NCI-H1417 treated with DMSO at 0.1 percent for 48 hours (cell line): Measurements from ENCODE around the gene NCKAP5.

ENCODE experiments used
- DNase-seq: peaks from one replicate; lab custom pipeline; 2025; lab: John Stamatoyannopoulos, UW

Gene NCKAP5

DNA sequence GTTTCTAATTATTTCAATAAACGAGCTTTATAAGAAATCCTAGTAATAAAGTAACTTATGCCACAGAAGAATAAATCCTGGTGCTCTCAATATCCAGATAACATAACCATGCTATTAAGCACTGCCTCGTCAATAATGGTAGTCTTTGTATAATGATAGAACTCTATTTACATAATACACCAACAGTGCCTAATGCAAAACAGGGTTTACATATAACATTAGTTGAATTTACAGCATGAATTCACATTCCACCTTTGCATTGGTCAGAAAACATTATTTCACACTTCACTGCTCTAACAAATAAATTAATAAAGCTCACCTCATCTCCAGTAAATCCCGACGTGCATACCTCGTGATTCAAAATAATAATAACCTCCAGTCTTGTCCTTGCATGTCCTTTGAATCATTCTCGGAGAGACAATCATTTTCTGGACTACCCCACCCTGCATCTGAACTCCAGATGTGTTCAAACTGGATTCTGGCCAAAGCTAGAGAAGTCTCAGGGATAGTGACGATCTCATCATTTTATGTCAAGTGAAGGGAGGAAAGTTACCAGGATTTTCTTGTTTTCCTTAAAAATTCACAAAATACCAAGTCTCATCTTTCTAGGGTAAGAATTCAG, 189.2 kb downstream of the NCKAP5 start:
- DNase-seq: no peak

DNA sequence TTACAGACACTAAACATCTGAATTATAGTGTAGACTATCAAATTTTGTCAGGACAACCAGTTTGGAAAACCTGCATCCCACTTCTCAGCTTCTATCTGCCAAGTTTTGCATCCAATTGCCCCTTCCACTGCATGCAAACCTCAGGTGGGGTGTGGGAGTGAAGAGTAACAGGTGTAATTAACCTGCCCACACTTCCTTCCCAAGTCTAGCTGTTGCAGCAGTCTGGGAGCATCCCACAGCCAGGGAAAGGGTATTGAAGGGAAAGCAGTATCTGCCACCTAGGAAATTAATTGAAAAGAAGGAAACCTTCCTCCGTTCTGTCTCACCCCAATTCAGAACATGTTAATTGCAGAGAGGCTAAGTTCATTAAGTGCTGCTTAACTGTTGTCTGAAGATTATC, 189.9 kb downstream of the NCKAP5 start:
- DNase-seq: no peak

DNA sequence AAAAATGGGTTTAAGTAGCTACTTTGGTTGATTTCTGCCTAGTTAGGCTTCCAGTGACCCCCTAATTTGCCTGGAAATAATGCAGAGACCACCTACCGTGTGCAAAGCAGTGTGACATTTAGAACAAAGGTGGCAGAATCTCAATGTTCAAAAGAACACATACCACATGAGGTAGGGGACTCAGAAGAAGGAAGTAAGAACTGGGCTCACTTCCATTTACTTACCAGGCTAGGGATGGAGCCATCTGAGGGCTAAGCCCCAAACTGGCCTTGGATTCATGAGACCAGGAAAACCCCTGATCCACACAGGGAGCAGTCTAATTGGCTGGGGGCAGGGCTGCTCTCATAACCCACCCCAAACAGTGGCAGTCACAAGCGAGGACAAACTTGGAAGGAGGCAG, 190.7 kb downstream of the NCKAP5 start:
- DNase-seq: no peak

DNA sequence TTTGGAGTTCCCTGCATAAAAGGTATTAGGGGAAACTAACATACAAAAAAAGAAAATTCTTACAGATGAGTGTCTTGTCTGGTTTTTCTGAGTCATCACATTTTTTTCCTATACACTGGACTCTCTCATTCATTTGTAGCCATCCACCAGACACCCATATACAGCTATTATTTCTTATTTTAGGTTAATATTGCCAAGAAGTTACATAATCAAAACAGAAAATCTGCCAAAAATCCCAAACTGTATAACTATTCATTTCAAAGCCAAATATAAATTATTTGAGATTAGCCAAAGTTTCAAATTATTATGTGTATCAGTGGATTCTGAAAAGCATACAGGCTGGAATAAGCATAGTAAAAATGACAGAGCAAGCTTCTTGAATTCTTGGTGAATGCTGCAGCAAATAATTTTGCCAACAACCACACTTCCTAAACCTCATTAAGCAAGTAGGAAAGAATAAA, 191.2 kb downstream of the NCKAP5 start:
- no peak for DNase-seq

DNA sequence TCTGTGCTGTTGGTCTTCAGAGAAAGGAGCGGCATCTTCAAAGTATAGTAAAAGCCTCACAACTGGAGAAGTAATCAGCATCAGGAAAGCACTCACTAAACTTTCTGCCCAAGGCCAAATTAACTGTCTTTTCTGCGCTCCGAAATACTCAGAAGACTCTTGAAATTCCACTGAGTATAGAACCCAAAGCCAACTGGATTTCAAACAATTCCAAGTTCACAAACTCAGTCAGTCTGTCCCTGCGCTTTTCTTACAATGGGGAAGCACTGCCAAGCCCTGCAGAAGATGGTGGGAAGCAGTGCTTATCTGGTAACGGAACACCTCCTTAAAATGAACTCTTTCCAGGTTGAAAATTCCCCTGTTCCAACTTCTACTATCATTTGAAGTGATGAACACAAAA, 193.5 kb downstream of the NCKAP5 start:
- no peak for DNase-seq

DNA sequence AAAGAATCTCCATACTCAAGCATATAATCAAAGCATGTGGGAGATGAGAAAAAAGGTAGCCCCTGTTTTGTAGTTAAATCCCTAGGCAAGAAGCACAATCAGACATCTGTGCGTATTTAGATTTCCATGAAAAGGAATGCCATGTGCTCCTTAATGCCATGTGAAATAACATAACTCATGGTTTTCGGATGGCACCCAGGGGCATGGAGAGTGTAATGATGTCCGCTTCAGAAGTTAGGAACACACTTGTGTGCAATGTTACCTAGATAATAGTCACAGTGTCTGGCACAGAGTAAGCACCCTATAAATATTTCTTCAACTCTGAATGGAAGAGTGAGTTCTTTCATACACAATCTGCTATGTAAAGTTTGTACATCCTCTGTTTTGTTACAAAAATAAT, 197.0 kb downstream of the NCKAP5 start:
- DNase-seq: no peak

DNA sequence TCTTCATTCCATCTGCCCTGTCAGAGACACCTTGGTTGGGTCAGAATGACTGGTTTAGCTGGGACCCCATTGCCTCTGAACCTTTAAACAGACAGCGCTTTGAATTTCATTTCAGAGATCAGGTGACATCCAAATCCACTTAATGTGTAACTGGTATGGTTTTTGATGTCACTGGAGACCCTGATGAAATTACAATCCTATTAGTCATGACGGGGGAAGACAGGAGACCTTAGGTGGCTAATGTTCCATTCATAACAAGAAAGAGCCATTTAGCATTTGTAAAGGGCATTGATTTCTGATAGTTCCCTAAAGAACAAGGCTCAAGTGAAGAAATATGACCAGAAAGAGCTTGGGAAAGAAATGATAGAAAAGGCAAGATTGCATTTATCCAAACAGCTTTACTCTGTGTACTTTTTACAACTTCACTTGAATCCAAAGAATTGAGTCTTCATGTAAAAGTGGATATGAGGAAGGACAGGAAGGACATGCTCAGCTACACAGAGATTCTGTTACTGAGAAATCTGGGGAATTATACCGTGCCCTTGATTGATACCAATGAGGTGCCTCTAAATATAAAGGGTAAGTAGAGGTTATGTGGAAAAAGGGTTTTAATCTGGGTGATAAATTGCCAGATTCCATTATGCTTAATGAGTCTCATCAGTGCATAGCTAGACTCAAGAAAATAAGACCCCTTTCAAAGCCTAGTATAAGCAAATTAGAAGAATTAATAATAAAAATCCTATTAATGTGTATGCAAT, 198.2 kb downstream of the NCKAP5 start:
- DNase-seq: no peak

DNA sequence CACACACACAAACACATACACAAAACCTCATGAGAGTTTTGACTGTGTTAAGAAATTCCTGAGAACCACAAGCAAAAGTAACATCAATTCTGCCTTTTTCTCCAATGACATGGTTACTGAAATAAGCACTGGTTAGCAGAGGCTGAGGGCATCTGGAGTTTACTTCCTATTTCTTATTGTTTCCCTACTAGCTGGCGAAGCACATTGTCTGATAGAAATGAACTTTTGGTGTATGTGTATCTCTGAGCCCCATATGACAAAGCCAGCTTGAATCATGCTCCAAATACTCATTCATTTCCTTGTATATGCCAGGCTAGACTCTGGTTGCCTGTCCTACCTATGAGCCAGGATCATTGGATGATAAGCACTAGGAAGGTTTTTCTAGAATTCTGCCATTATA, 203.1 kb downstream of the NCKAP5 start:
- no peak for DNase-seq

DNA sequence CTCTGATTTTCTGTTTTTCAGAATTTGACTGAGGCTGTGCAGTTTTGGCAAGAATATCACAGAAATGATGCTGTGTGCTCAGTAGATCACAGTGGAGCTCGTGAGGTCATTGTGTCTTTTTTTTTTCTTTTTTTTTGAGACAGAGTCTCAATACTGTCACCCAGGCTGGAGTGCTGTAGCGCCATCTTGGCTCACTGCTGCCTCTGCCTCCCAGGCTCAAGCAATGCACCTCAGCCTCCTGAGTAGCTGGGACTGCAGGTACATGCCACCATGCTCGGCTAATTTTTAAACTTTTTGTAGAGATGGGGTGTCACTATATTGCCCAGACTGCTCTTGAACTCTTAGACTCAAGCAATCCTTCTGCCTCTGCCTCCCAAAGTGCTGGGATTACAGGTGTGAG, 203.6 kb downstream of the NCKAP5 start:
- no peak for DNase-seq

DNA sequence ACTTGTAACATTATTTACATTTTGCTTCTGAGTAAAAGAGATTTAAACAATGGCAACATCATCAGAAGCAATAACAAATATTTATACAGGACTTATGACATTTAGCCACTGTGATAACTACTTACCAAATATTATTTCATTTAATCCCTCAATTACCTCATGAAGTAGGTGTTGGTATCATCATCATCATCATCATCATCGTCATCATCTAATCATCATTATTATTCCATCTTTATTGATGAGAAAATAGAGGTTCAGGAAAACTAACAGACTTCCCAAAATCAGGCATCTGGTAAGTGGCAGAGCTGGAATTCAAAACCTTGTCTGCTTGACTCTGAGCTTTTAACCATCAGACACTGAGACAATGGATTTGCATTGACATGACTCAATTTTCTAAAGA, 204.4 kb downstream of the NCKAP5 start:
- DNase-seq: no peak

DNA sequence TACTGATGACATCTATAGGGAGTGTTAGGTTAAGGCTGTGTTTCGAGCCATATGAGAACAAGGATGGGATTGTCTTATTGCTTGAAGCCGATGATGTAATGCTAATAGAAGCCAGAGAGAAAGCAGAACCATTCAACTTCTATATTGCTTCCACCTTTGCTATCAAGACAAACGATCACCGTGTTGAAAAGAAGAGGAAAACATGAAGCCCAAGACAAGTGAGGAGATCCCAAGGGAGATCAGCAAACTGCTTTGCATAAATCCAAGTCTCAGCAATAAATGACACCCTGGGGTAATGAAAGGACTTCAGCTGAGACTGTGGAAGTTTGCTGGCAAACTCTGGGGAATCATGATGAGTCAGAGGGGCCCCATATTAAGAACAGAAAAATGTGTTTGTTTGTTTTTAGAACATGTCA, 206.2 kb downstream of the NCKAP5 start:
- DNase-seq: no peak

DNA sequence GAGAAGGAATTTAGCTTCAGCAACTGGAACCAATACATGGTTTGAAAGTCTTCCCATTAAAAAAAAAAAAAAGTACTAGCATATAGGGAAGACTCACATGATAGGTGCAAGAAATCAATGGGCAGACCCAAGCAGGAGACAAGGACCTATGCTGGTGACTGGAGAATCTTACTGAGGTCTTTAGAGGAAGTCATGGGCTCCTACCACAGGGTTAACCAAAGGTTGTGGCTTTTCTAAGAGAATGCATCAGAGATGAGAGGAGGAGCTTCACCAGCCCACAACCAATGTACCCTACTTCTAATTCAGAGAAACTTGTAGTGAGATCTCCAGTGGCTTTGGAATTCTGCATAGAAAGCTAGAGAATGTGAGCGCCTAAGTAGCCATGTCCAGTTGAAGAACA, 207.4 kb downstream of the NCKAP5 start:
- DNase-seq: no peak

DNA sequence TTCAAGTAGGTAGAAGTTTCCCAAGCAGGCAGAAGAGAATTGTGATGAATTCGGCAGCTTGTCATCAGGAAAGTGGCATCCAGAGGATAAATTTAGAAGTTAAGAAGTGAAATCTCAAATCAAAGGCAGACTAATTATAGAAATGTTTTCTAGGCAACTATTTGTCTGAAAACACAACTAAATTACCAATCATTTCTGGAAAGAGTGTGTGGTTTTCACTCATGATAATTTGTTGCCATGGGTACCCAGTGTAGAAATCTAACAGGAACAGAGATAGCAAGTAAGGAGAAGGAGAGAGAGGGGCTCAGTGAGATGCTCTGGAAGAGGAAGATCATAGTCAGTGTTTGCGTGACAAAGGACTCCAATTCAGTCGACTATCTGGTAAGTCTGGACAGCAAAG, 208.1 kb downstream of the NCKAP5 start:
- no peak for DNase-seq

DNA sequence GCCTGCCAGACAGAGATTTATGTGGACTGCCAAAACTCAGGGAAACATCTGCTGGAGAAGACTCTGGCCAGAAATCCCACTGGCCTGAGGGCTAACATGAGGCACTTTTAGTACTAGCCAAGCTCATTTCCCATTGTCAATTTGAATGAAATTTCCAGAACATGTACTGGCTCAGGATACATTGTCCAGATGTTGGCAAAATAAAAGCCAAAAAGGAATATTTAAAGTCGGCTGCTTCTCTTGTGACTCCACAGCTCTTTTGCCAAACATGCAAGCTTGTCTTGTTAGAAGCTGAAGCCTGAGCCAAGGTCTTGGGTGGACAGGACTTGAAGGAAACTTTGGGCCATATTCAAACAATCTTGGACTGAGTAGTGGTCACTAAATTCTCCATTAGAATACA, 215.5 kb downstream of the NCKAP5 start:
- no peak for DNase-seq

DNA sequence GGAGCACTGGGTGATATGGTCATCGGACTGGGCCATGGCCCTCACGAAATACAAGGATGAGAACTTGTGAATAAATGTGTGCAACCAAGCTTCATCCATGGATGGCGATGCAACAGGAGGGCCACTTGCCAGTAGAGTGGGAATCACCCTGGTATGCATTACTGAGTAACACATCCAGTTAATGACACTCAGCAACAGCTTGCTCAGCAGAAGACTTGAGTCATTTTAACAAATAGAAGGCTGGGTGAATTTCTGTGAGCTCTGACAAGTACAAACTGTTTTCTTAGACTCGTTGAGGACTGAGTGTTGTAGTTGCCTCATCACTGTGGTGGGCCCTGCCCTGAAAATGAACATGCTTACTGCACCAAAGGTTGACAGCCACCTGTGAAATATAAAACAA, 221.6 kb downstream of the NCKAP5 start:
- no peak for DNase-seq

DNA sequence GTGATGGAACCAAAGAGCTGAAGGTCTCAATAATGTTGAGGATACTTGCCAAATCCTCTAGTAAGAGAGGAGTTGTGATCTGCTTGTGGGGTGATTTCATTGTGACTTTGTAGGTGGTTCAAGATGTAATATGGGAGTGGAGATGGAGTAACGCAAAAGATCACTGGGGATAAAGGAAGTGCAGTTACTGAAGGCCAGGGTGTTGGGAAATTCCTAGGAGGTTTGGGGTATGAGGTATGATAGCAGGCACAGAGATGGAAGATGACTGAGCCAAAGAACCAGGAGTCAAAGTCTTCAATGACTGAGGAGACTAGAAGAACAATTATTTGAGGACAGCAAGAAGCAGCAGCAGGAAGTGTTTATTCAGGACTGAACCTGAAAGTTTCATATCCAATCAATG, 222.6 kb downstream of the NCKAP5 start:
- no peak for DNase-seq

DNA sequence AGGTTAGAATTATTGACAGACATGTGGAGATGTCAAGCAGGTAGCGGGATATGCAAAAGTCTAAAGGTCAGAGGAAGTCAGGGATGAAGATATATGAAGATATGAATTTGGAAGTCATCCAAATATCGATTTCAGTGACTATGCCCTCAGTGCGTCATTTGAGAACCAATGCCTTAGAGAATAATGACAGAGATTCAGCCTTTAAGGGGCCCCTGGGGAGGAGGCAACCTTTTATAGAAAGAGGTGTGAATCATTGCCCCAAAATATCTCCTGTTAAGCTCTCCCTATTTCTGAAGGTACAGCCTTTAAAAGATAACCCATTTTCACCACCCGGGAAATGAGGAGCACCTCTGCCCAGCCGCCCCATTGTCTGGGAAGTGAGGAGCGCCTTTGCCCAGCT, 223.4 kb downstream of the NCKAP5 start:
- no peak for DNase-seq

DNA sequence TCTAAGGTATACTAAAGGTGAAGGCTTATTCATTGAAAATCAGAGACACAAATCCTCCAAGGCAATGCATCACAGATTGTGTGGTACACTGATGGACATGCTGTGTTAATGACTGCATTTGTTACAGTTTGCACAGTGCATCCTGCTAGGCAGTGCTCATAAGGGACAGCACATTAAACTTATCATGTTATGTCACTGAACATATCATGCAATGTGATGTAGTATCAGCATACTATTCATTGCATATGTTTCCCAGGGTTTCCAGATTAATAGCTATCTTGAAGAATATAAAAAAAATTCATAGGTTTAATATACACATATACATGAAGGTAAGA, 225.3 kb downstream of the NCKAP5 start:
- no peak for DNase-seq

DNA sequence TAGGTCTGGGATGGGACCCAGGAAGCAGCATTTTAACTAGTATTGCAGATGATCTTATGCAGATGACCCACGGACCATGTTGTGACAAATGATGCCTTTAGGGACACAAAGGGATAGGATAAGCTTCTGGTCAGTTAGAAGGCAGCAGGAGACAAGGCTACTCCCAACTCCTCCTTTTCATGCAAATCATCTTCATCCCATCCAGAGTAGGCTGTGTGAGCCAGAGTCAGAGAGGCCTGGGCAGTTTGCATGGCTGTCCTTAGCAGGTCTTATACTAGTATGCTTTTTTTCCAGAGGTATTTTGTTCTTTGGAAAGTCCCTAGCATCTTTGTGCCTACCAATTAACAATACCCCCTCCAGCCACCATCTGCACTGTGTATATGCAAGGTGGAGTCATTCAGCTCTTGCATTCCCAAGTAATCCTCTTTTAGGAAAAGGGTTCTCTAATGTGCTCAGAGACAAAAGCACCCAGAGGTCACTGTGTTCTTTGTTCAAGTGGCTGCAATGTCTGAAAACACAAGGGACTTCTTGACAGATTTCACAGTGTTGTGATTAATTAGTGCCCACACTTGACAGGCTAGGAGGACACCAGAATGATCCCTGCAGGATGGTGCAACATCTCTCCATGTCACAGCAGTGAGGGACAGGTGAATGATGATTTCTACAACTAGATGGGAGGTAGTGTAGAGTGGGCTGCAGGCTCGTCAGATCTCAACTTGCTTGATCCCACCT, 225.8 kb downstream of the NCKAP5 start:
- DNase-seq: no peak

DNA sequence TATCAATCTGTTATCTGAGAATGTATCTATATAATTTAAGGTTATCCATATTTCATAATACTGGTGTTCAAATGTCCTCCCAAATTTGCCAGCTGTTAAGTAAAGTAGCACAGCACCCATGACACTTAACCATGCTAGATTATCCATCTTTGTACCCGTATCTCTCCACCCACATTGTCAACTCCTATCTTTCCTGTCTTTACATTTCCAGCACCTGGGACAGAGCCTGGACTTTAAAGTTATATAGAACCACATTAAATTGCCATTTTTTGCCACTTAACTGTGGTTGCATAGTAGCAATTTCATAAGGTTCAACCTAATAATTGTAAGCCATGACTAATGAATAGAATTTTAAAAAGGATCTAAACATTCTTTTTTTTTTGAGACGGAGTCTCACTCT, 226.7 kb downstream of the NCKAP5 start:
- no peak for DNase-seq

DNA sequence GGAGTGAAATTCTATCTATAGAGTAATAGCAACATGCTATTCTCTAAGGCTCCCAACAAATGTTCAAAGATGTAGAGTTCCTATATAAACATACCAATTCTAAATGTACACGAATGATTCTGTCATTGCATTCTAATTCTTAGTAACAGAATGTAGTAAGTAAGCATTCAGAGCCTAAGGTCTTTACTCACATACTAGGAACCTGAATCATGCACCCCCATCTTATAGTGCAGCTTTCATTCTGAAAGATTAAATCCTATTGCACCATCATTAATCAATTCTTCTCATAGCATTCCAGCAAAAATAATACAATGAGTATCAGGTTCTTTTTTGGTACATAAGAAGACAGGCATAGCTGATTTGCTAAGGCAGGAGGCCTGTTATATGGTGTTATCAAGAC, 230.0 kb downstream of the NCKAP5 start:
- no peak for DNase-seq

DNA sequence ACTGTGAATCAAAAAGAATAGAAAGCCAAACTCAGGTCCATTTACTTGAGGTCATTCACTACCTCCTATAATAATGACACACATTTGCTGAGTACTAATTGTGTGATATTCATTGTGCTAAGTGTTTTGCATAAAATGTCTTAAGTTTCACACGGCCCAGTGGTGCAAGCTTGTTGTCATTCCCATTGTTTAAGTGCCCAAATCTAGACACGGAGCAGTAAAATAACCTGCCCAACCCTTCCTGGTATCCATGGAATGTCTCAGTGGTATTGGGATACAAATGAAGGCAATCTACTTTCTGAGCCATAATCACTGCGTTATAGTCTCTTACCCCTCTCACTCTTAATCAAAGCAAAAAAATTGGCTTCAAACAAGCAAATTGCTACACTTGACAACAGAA, 233.3 kb downstream of the NCKAP5 start:
- no peak for DNase-seq

DNA sequence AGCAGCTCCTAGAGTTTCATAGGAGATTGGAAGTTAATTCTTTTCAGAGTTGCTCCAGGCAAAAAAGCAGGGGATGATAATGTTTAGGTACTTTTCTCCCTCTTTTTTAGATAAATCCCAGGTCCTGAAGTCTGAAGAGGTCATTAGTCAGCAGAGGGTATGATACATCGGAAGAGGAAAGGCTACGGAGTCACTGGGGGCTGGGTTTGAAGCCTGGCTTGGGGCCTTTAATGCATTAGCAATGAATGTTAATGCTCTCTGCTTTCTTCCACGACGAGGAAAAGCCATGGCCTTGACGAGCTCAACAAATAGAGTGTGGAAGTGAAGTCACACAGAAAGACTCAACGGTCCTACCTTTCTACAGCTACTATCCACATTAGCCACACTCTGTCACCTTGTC, 235.1 kb downstream of the NCKAP5 start:
- no peak for DNase-seq
